Neural progenitor cell (in vitro differentiated cells): ENCODE data around the gene SLC10A2. TPM values are rescaled to one million over a fixed set of nuclear protein-coding genes. Genes with fewer than 3 reads are reported as not detected.

ENCODE experiments used
- DNase-seq: peaks from one replicate; pipeline ENCODE4 v3.0.0-alpha.2; 2016; ENCODE audit warnings: low spot score
- H2AFZ ChIP-seq: fragments of 200-600 bp; sonication (generic); replicated peaks from 2 replicates; pipeline ENCODE4 v1.6.1; 2016; ENCODE audit warnings: antibody characterized with exemption
- H3F3A ChIP-seq: fragments of 200-600 bp; sonication (generic); 2 replicates; pipeline ENCODE4 v1.6.1; 2016; ENCODE audit warnings: antibody characterized with exemption, low read depth
- H3K27ac ChIP-seq: fragments of 200-600 bp; sonication (generic); 2 replicates; pipeline ENCODE4 v1.5.1; 2016; ENCODE audit warnings: mild to moderate bottlenecking
- H3K27me3 ChIP-seq: fragments of 200-600 bp; sonication (generic); 2 replicates; pipeline ENCODE4 v1.6.1; 2016; ENCODE audit warnings: mild to moderate bottlenecking, moderate library complexity
- H3K36me3 ChIP-seq: fragments of 200-600 bp; sonication (generic); 2 replicates; pipeline ENCODE4 v1.5.1; 2016
- H3K4me1 ChIP-seq: fragments of 200-600 bp; sonication (generic); 2 replicates; pipeline ENCODE4 v1.6.1; 2016; ENCODE audit warnings: mixed run types
- H3K4me2 ChIP-seq: fragments of 200-600 bp; sonication (generic); 2 replicates; pipeline ENCODE4 v1.6.1; 2016
- H3K4me3 ChIP-seq: fragments of 200-600 bp; sonication (generic); 2 replicates; pipeline ENCODE4 v1.5.1; 2016
- H3K79me2 ChIP-seq: fragments of 200-600 bp; sonication (generic); 2 replicates; pipeline ENCODE4 v1.6.1; 2016; ENCODE audit warnings: low read depth
- H3K9ac ChIP-seq: fragments of 200-600 bp; sonication (generic); 2 replicates; pipeline ENCODE4 v1.6.1; 2016
- H3K9me3 ChIP-seq: fragments of 200-600 bp; sonication (generic); 2 replicates; pipeline ENCODE4 v1.5.1; 2016; ENCODE audit warnings: low read depth
- H4K20me1 ChIP-seq: fragments of 200-600 bp; sonication (generic); 2 replicates; pipeline ENCODE4 v1.6.1; 2016; ENCODE audit warnings: low read depth
- H3K27ac Mint-ChIP-seq: 3 replicates; pipeline ENCODE4 v1.8.0; 2021; ENCODE audit warnings: mixed read lengths
- H3K27me3 Mint-ChIP-seq: 2 replicates; pipeline ENCODE4 v1.8.0; 2022; ENCODE audit warnings: low read depth, mild to moderate bottlenecking, inconsistent platforms, moderate library complexity, mixed read lengths; ENCODE audit not compliant: insufficient read depth
- H3K36me3 Mint-ChIP-seq: 3 replicates; pipeline ENCODE4 v1.8.0; 2021; ENCODE audit warnings: mixed read lengths
- H3K4me1 Mint-ChIP-seq: 3 replicates; pipeline ENCODE4 v1.8.0; 2021; ENCODE audit warnings: mixed read lengths
- H3K4me3 Mint-ChIP-seq: 3 replicates; pipeline ENCODE4 v1.8.0; 2021; ENCODE audit warnings: mild to moderate bottlenecking, moderate library complexity, mixed read lengths
- H3K9me3 Mint-ChIP-seq: 3 replicates; pipeline ENCODE4 v1.8.0; 2020; ENCODE audit warnings: mixed read lengths
- EZH2 ChIP-seq: fragments of 200-600 bp; sonication (generic); IDR thresholded peaks from 2 replicates; pipeline ENCODE4 v1.6.1; 2017; ENCODE audit warnings: antibody characterized with exemption, mild to moderate bottlenecking, moderate library complexity
- EZH2phosphoT487 ChIP-seq: fragments of 200-600 bp; sonication (generic); IDR thresholded peaks from 2 replicates; pipeline ENCODE4 v1.6.1; 2017; ENCODE audit warnings: antibody characterized with exemption
- total RNA-seq: library from RNA; depleted of rRNA; stranded (reverse); fragments of >200 nt; gene quantifications from 2 replicates; pipeline ENCODE4 v1.2.3, GENCODE V29; 2015; ENCODE audit warnings: low replicate concordance
- TF ChIP-seq, protein P1 (sequence below): fragments of 200-600 bp; sonication (generic); IDR thresholded peaks from 2 replicates; pipeline ENCODE4 v1.5.1; 2017; ENCODE audit warnings: antibody characterized with exemption, mild to moderate bottlenecking

Gene SLC10A2
- total RNA-seq, 1 donor from 2014 or later = not detected

GRCh38 chr13:103031332-103031873 lies 34.8 kb downstream of the SLC10A2 start:
- H3K79me2 ChIP-seq = no peaks in the 10 kb centered on the region
- no peaks in the 10 kb centered on the region for H3F3A ChIP-seq
- no peak overlapping the region for H3K4me3 ChIP-seq
- DNase-seq = no peak
- no peak for TF ChIP-seq EZH2
- no peak for TF ChIP-seq EZH2phosphoT487
- TF ChIP-seq, protein P1, sequence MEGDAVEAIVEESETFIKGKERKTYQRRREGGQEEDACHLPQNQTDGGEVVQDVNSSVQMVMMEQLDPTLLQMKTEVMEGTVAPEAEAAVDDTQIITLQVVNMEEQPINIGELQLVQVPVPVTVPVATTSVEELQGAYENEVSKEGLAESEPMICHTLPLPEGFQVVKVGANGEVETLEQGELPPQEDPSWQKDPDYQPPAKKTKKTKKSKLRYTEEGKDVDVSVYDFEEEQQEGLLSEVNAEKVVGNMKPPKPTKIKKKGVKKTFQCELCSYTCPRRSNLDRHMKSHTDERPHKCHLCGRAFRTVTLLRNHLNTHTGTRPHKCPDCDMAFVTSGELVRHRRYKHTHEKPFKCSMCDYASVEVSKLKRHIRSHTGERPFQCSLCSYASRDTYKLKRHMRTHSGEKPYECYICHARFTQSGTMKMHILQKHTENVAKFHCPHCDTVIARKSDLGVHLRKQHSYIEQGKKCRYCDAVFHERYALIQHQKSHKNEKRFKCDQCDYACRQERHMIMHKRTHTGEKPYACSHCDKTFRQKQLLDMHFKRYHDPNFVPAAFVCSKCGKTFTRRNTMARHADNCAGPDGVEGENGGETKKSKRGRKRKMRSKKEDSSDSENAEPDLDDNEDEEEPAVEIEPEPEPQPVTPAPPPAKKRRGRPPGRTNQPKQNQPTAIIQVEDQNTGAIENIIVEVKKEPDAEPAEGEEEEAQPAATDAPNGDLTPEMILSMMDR = no peak
- H3K27ac ChIP-seq = no peak overlapping the region
- Mint-ChIP-seq H3K4me3 (no peak overlapping the region), H3K36me3 (no peaks in the 10 kb centered on the region), H3K4me1 (no peaks in the 10 kb centered on the region), H3K27me3 (no peaks in the 10 kb centered on the region), H3K9me3 (peaks cover 8% of the 10 kb centered on the region), H3K27ac (no peak overlapping the region)
- H3K4me1 ChIP-seq = no peaks in the 10 kb centered on the region
- no peaks in the 10 kb centered on the region for H4K20me1 ChIP-seq
- no peak overlapping the region for H3K4me2 ChIP-seq
- no peak overlapping the region for H2AFZ ChIP-seq
- H3K27me3 ChIP-seq = no peaks in the 10 kb centered on the region
- no peaks in the 10 kb centered on the region for H3K36me3 ChIP-seq
- H3K9ac ChIP-seq = no peak overlapping the region
- H3K9me3 ChIP-seq = no peaks in the 10 kb centered on the region

- no peaks in the 10 kb centered on the region for H3F3A ChIP-seq
- H3K4me3 Mint-ChIP-seq = no peak overlapping the region
- H3K9me3 ChIP-seq = no peaks in the 10 kb centered on the region
- peaks cover 10% of the 10 kb centered on the region for H3K9me3 Mint-ChIP-seq
- no peak overlapping the region for H3K4me3 ChIP-seq
- no peak overlapping the region for H3K27ac ChIP-seq
- no peaks in the 10 kb centered on the region for H3K79me2 ChIP-seq
- no peak overlapping the region for H3K27ac Mint-ChIP-seq
- no peak for TF ChIP-seq EZH2phosphoT487
- no peak for TF ChIP-seq EZH2
- TF ChIP-seq, protein P1 = no peak
- no peaks in the 10 kb centered on the region for H4K20me1 ChIP-seq
- H3K4me1 Mint-ChIP-seq = no peaks in the 10 kb centered on the region
- no peaks in the 10 kb centered on the region for H3K4me1 ChIP-seq
- H2AFZ ChIP-seq = no peak overlapping the region
- H3K36me3 ChIP-seq = no peaks in the 10 kb centered on the region
- H3K9ac ChIP-seq = no peak overlapping the region
- no peaks in the 10 kb centered on the region for H3K27me3 ChIP-seq
- no peak overlapping the region for H3K4me2 ChIP-seq
- DNase-seq = no peak
- H3K36me3 Mint-ChIP-seq = no peaks in the 10 kb centered on the region
- H3K27me3 Mint-ChIP-seq = no peaks in the 10 kb centered on the region
These were observed 35.4 kb downstream of the SLC10A2 start for GRCh38 chr13:103030776-103031175.

GRCh38 chr13:103029798-103030197 lies 36.4 kb downstream of the SLC10A2 start:
- no peaks in the 10 kb centered on the region for H3K4me1 Mint-ChIP-seq

More at GRCh38 chr13:103029798-103030197, 36.4 kb downstream of the SLC10A2 start:
- TF ChIP-seq EZH2phosphoT487 = no peak
- TF ChIP-seq EZH2 = no peak
- TF ChIP-seq, protein P1 = no peak
- Histone ChIP-seq H3K4me1 (no peaks in the 10 kb centered on the region), H2AFZ (no peak overlapping the region), H3K27ac (no peak overlapping the region), H3K9ac (no peak overlapping the region), H3K36me3 (no peaks in the 10 kb centered on the region), H4K20me1 (no peaks in the 10 kb centered on the region), H3K9me3 (no peaks in the 10 kb centered on the region), H3F3A (no peaks in the 10 kb centered on the region), H3K79me2 (no peaks in the 10 kb centered on the region), H3K4me2 (no peak overlapping the region), H3K4me3 (no peak overlapping the region), H3K27me3 (no peaks in the 10 kb centered on the region)
- DNase-seq = no peak
- Mint-ChIP-seq H3K27ac (no peak overlapping the region), H3K9me3 (peaks cover 14% of the 10 kb centered on the region), H3K27me3 (no peaks in the 10 kb centered on the region), H3K36me3 (no peaks in the 10 kb centered on the region), H3K4me3 (no peak overlapping the region)
